ENCODE data around the gene PIP4P1. TPM values are rescaled to one million over a fixed set of nuclear protein-coding genes. Genes with fewer than 3 reads are reported as not detected.

PIP4P1 gene
- total and polyA plus RNA-seq, 2 of the 13 experiments (the other 11 are each of a cell fraction or from before 2014, with no cell fraction given), result 33.4 to 47.0 TPM

GRCh38 chr14:20461225-20462141 lies at the start of gene PIP4P1 (continued):
- TF ChIP-seq ZBTB49 (CRISPR knock-in tag; IDR thresholded peaks at IDR 0.05; ENCODE audit: borderline replicate concordance) (no peak), CHCHD3 (CRISPR knock-in tag; IDR thresholded peaks at IDR 0.05) (no peak), ZNF446 (CRISPR knock-in tag; IDR thresholded peaks at IDR 0.05) (0 out of 2 replicates have a peak, but pooled peaks have one; percentile 85), ZBTB42 (CRISPR knock-in tag; IDR thresholded peaks at IDR 0.05) (peak; percentile 95; the same call in 1 of the 2 replicates), ZBTB39 (CRISPR knock-in tag; IDR thresholded peaks at IDR 0.05) (no peak), PAF1 (CRISPR knock-in tag; IDR thresholded peaks at IDR 0.05) (no peak), HMGXB3 (CRISPR knock-in tag; IDR thresholded peaks at IDR 0.05; ENCODE audit: borderline replicate concordance) (peak; percentile 99), EED (CRISPR knock-in tag; IDR thresholded peaks at IDR 0.05) (peak; percentile 89; the same call in 1 of the 2 replicates), SMAD9 (CRISPR knock-in tag; IDR thresholded peaks at IDR 0.05) (0 out of 2 replicates have a peak, but pooled peaks have one; percentile 61), TERF1 (CRISPR knock-in tag; IDR thresholded peaks at IDR 0.05) (no peak), LRRFIP1 (CRISPR knock-in tag; conservative IDR thresholded peaks at IDR 0.05) (peak; percentile 87; the same call in 1 of the 2 replicates), POGZ (CRISPR knock-in tag; IDR thresholded peaks at IDR 0.05) (peak; percentile 100), GTF3A (CRISPR knock-in tag; conservative IDR thresholded peaks at IDR 0.05) (no peak), SNRNP70 (IDR thresholded peaks at IDR 0.05; ENCODE audit: low read depth, low read length) (no peak)
